Testis (tissue), 2 donors: ENCODE data around the gene AK9.

ENCODE experiments used
- POLR2A ChIP-seq: fragments of 450-650 bp; IDR thresholded peaks from one replicate; pipeline ENCODE4 v1.6.1; 2017; ENCODE audit warnings: antibody characterized with exemption, mild to moderate bottlenecking, moderate library complexity
- TF ChIP-seq, protein P1 (sequence below), 3 experiments: fragments of 450-650 bp in 2 of 3; fragments of 200-600 bp in 1 of 3; sonication (generic) in 1 of 3; IDR thresholded peaks; one replicate each; pipeline ENCODE4 v1.5.1; 2016 to 2019; ENCODE audit warnings: antibody characterized with exemption in 3 of 3, mild to moderate bottlenecking in 2 of 3, moderate library complexity in 1 of 3

- TF ChIP-seq, protein P1, sequence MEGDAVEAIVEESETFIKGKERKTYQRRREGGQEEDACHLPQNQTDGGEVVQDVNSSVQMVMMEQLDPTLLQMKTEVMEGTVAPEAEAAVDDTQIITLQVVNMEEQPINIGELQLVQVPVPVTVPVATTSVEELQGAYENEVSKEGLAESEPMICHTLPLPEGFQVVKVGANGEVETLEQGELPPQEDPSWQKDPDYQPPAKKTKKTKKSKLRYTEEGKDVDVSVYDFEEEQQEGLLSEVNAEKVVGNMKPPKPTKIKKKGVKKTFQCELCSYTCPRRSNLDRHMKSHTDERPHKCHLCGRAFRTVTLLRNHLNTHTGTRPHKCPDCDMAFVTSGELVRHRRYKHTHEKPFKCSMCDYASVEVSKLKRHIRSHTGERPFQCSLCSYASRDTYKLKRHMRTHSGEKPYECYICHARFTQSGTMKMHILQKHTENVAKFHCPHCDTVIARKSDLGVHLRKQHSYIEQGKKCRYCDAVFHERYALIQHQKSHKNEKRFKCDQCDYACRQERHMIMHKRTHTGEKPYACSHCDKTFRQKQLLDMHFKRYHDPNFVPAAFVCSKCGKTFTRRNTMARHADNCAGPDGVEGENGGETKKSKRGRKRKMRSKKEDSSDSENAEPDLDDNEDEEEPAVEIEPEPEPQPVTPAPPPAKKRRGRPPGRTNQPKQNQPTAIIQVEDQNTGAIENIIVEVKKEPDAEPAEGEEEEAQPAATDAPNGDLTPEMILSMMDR (IDR thresholded peaks at IDR 0.05): no peak
- TF ChIP-seq POLR2A: no peak
Measured at GRCh38 chr6:109738255-109738654, 47.3 kb upstream of the AK9 start.
